Fibroblast of lung (primary cell): ENCODE results near the gene VPS37D.

Source experiments
- CTCF ChIP-seq, 2 donors: IDR thresholded peaks in 1 of 2; conservative IDR thresholded peaks in 1 of 2; 1 replicate in 1 of 2; 2 replicates in 1 of 2; pipeline ENCODE4 v1.5.1; 2011 to 2012; ENCODE audit warnings: low read length in 2 of 2, control low read depth in 1 of 2, inconsistent platforms in 1 of 2, low read depth in 1 of 2, mild to moderate bottlenecking in 1 of 2
- EZH2 ChIP-seq: IDR thresholded peaks from 2 replicates; pipeline ENCODE4 v1.5.1; 2012; ENCODE audit warnings: low read length, control low read depth, mild to moderate bottlenecking; ENCODE audit errors: missing control alignments

GRCh38 chr7:73652541-73652949 lies 15.1 kb upstream of the VPS37D start:
- TF ChIP-seq EZH2 (no peak), CTCF (conservative IDR thresholded peaks at IDR 0.05 in 1 of 2, IDR thresholded peaks at IDR 0.05 in 1 of 2; ENCODE audit: low read depth in 1 of 2, low read length in 2 of 2) (no peak)
